Esophagus muscularis mucosa (tissue), 4 donors: ENCODE measurements around the gene DNER. TPM values are rescaled to one million over a fixed set of nuclear protein-coding genes. Genes with fewer than 3 reads are reported as not detected.

ENCODE experiments used
- DNase-seq: peaks from one replicate; pipeline ENCODE4 v3.0.0-alpha.2; 2017; ENCODE audit errors: extremely low spot score
- H3K27ac ChIP-seq, 4 donors: fragments of 200-600 bp; sonication (generic); replicated peaks in 1 of 4; 1 replicate in 3 of 4; 2 replicates in 1 of 4; pipeline ENCODE4 v1.5.1; 2016 to 2019; ENCODE audit warnings: mild to moderate bottlenecking in 1 of 4
- H3K27me3 ChIP-seq, 4 donors: fragments of 200-600 bp; sonication (generic); one replicate each; pipeline versions ENCODE4 v1.5.1 to v1.6.0; 2016 to 2019
- H3K36me3 ChIP-seq, 4 donors: fragments of 200-600 bp; sonication (generic); one replicate each; pipeline ENCODE4 v1.5.1; 2016 to 2019
- H3K4me1 ChIP-seq, 4 donors: fragments of 200-600 bp; sonication (generic); one replicate each; pipeline ENCODE4 v1.5.1; 2016 to 2019
- H3K4me3 ChIP-seq, 4 donors: fragments of 200-600 bp; sonication (generic); 1 replicate in 2 of 4; 2 replicates in 2 of 4; pipeline ENCODE4 v1.5.1; 2016 to 2019; ENCODE audit warnings: mild to moderate bottlenecking in 4 of 4, moderate library complexity in 1 of 4
- H3K9me3 ChIP-seq, 4 donors: fragments of 200-600 bp; sonication (generic); 1 replicate in 3 of 4; 2 replicates in 1 of 4; pipeline ENCODE4 v1.5.1; 2016 to 2019
- CTCF ChIP-seq, 3 experiments: fragments of 200-600 bp in 2 of 3; fragments of 450-650 bp in 1 of 3; sonication (generic) in 2 of 3; IDR thresholded peaks; one replicate each; pipeline ENCODE4 v1.5.1; 2017 to 2019; ENCODE audit warnings: antibody characterized with exemption in 3 of 3, mild to moderate bottlenecking in 2 of 3, moderate library complexity in 1 of 3
- EP300 ChIP-seq: sonication (generic); formaldehyde crosslinking; IDR thresholded peaks from one replicate; pipeline ENCODE4 v1.6.1; 2017; ENCODE audit warnings: antibody characterized with exemption
- POLR2A ChIP-seq: fragments of 450-650 bp; IDR thresholded peaks from one replicate; pipeline ENCODE4 v1.6.1; 2017; ENCODE audit warnings: antibody characterized with exemption, moderate library complexity, mild to moderate bottlenecking, low read depth
- POLR2AphosphoS5 ChIP-seq, 2 donors: sonication (generic); formaldehyde crosslinking; IDR thresholded peaks; one replicate each; pipeline ENCODE4 v1.6.1; 2017; ENCODE audit warnings: antibody characterized with exemption in 2 of 2
- WGBS: methylation state at CpG from one replicate; pipeline ENCODE4 v1.1.5; 2018; 5-methylcytosine and 5-hydroxymethylcytosine counted together
- intact Hi-C: fragments of 100-400 bp; cut with DNase I; formaldehyde crosslinking; loops from one replicate; pipeline ENCODE4 v1.15.1; 2023
- total RNA-seq, 4 donors: library from RNA; depleted of rRNA; stranded (reverse); fragments of >200 nt; gene quantifications; one replicate each; pipeline versions ENCODE4 v1.1.0 to v1.2.1, GENCODE V29; 2016

Gene DNER
- total RNA-seq, 4 donors from 2014 or later: 2.9 to 5.3 (median 4.6) TPM

DNA sequence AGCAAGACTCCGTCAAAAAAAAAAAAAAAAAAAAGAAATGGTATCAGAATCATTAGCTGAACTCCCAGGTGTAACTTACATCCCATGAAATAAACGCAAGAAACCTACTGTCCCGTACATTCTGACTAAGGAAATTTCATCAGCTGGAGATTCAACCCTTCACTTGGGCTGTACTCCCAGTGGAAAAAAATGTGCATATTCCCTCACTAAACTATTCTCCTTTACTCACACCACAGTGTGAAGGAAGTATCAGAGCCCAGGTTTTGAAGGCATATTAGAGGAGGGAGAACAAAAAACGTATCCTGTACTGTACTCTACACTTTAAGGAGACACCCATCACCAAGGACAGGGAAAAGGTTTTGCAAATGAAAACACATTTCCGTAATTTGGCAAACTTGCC, 64.3 kb downstream of the DNER start:
- intact Hi-C loops: no loop called here
- no peak overlapping the region for H3K4me3 ChIP-seq
- no peak for DNase-seq
- H3K9me3 ChIP-seq: no peaks in the 10 kb centered on the region
- H3K27me3 ChIP-seq: peaks cover 0 to 11% (median 0%) of the 10 kb centered on the region in 4 donors
- TF ChIP-seq POLR2A: no peak
- 77% methylated on average over 5 of the region's 5 CpGs for WGBS
- no peaks in the 10 kb centered on the region for H3K4me1 ChIP-seq
- no peaks in the 10 kb centered on the region for H3K36me3 ChIP-seq
- H3K27ac ChIP-seq: no peak overlapping the region

DNA sequence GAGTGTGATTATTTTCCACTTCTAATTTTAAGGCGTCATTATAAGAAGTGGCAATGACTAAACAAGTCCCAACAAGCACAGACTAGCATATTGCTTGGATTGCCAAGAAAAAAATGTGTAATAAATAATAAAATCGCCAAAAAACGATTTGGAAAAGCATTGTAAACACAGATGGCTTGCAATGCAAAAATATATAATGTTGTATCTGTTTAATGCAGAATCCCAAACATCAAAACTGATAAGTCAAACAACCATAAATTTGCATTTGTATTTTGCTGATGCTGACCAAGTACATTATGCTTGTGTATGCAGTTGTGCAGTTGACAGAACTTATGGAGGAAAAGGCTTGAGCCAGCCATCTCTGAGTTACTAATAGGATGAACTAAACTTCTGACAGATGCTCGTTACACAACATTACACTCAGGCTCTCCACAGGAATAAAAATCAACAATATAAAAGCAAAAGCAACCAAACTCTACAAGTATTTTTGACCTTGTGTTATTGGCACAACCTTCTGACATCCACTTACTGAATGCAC, 68.1 kb downstream of the DNER start:
- Histone ChIP-seq H3K4me3 (no peak overlapping the region), H3K27ac (no peak overlapping the region), H3K27me3 (peaks cover 0 to 9% (median 0%) of the 10 kb centered on the region in 4 donors), H3K36me3 (no peaks in the 10 kb centered on the region), H3K9me3 (no peaks in the 10 kb centered on the region), H3K4me1 (no peaks in the 10 kb centered on the region)
- TF ChIP-seq CTCF (IDR thresholded peaks at IDR 0.05) (no peak), EP300 (no peak), POLR2A (no peak), POLR2AphosphoS5 (IDR thresholded peaks at IDR 0.05) (no peak)
- DNase-seq: no peak
- 77% methylated on average over 4 of the region's 4 CpGs for WGBS
- intact Hi-C loops: no loop called here

GRCh38 chr2:229642371-229642770, 72.0 kb downstream of the DNER start:
- TF ChIP-seq EP300: no peak
- TF ChIP-seq CTCF (IDR thresholded peaks at IDR 0.05): no peak
- no peak for TF ChIP-seq POLR2AphosphoS5 (IDR thresholded peaks at IDR 0.05)
- no peak for TF ChIP-seq POLR2A
- DNase-seq: no peak

GRCh38 chr2:229641676-229642075, 72.7 kb downstream of the DNER start:
- 60% methylated on average over 3 of the region's 3 CpGs for WGBS
- intact Hi-C loops: no loop called here
- H3K27ac ChIP-seq: no peak overlapping the region
- no peaks in the 10 kb centered on the region for H3K36me3 ChIP-seq
- H3K4me1 ChIP-seq: no peaks in the 10 kb centered on the region
- TF ChIP-seq EP300 (no peak), POLR2A (no peak), POLR2AphosphoS5 (IDR thresholded peaks at IDR 0.05) (no peak), CTCF (IDR thresholded peaks at IDR 0.05) (no peak)
- H3K27me3 ChIP-seq: no peaks in the 10 kb centered on the region
- no peaks in the 10 kb centered on the region for H3K9me3 ChIP-seq
- H3K4me3 ChIP-seq: no peak overlapping the region
- DNase-seq: no peak

More at GRCh38 chr2:229642371-229642770, 72.0 kb downstream of the DNER start:
- WGBS: 62% methylated on average over 3 of the region's 3 CpGs
- intact Hi-C loops: no loop called here
- no peaks in the 10 kb centered on the region for H3K9me3 ChIP-seq
- no peaks in the 10 kb centered on the region for H3K4me1 ChIP-seq
- no peaks in the 10 kb centered on the region for H3K36me3 ChIP-seq
- no peak overlapping the region for H3K27ac ChIP-seq
- H3K4me3 ChIP-seq: no peak overlapping the region
- no peaks in the 10 kb centered on the region for H3K27me3 ChIP-seq

DNA sequence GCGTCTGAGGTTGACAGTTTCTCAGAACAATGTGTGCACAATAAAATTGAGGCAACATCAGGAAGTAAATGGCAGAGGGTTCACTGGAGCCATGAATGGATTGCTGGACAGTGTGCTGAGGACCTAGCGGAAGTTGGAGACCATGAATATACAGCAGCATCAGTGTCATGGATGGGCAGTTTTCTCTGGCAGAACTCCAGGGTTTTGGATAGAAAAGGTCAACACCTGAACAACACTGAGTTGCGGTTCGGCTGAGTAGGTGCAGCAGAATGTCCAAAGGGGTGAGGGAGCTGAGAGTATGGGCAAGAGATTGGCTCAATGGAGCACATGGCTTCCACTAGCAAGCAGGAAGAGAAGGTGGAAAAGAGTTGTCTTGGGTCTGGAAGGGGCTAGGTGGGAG, 73.7 kb downstream of the DNER start:
- DNase-seq: no peak
- H3K4me1 ChIP-seq: no peaks in the 10 kb centered on the region
- no peak overlapping the region for H3K27ac ChIP-seq
- no peaks in the 10 kb centered on the region for H3K27me3 ChIP-seq
- 94% methylated on average over 4 of the region's 4 CpGs for WGBS
- intact Hi-C loops: no loop called here
- no peak for TF ChIP-seq POLR2A
- no peak for TF ChIP-seq EP300
- TF ChIP-seq POLR2AphosphoS5 (IDR thresholded peaks at IDR 0.05): no peak
- TF ChIP-seq CTCF (IDR thresholded peaks at IDR 0.05): no peak
- no peaks in the 10 kb centered on the region for H3K9me3 ChIP-seq
- no peak overlapping the region for H3K4me3 ChIP-seq
- H3K36me3 ChIP-seq: no peaks in the 10 kb centered on the region
